GM19351 (cell line): ENCODE measurements around the gene SERF2.
A peak's percentile ranks its signal among the peaks of the same experiment; 100 is the strongest.
"Not testable (repeated sequence)": the region's sequence is repeated elsewhere in the genome, so short reads cannot be mapped to it uniquely, and the experiment has no call there.

Source experiments
- ATAC-seq: cut with Tn5 transposase; IDR thresholded peaks from one replicate; pipeline ENCODE4 v1.9.1; 2021; ENCODE audit warnings: mild to moderate bottlenecking, moderate library complexity; ENCODE audit not compliant: unreplicated experiment

The SERF2 gene

DNA sequence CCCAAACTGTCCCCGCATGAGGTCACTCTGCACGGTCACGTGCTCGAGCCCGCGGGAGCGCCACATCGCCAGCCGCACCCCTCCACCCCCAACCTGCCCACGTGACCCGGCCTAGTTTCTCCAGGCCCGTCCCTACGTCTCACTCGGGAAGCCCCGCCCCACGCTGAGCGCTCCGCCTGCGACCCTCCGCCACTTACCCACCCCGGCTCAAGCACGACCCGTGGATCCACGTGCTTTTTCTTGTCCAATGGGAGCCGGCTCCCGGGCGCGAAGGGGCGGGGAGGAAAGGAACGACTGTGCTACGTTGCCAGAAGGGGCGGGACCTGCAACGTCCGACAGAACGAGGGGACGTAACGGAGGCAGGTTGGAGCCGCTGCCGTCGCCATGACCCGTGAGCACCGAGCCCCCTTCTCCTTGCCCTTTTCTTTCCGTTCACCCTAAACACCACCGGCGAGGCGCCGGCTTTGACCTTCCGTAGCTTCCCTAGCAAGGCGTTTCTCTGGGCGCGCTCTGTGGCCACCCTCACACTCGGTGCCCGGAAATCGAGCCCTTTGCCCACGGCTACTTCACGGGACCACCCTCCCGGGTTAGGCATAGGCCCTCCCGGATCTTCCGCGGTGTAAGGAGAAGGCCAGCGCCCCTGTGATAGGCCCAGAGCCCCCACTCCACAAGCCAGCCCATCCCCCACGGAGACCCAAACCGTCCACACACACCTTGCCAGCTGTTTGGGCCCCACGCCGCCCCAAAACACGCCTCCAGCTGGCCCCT lies at the start of gene SERF2:
SERF2 (plus strand) TSS at position 328 of the 768 bp plus-strand sequence; CDS start at position 385, 57 bp downstream.
- ATAC-seq: peak; percentile 83

DNA sequence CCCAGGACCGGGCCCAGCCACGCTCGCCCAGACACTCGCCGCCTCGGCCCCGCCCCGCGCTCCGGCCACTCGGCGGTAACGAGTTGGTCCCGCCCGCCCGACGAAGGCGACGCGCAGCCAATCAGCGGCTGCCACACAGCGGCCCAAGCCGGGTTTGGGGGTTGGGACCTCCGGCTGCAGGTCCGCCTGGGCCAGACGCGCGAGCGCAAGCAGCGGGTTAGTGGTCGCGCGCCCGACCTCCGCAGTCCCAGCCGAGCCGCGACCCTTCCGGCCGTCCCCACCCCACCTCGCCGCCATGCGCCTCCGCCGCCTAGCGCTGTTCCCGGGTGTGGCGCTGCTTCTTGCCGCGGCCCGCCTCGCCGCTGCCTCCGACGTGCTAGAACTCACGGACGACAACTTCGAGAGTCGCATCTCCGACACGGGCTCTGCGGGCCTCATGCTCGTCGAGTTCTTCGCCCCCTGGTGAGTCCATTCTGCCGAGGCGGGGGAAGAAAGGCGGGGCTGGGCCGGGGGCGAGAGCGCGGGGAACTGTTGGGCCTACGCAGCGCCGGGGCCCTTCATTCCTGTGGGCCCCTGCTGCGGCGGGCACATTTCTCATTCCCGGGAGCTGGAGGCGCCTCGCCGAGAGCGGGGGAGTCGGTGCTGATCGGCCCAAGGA lies 45.7 kb upstream of the SERF2 start, which contains the start of gene PDIA3:
PDIA3 (plus strand) TSS at position 194 of the 658 bp plus-strand sequence; CDS start at position 296, 102 bp downstream.
- peak; percentile 70 for ATAC-seq

DNA sequence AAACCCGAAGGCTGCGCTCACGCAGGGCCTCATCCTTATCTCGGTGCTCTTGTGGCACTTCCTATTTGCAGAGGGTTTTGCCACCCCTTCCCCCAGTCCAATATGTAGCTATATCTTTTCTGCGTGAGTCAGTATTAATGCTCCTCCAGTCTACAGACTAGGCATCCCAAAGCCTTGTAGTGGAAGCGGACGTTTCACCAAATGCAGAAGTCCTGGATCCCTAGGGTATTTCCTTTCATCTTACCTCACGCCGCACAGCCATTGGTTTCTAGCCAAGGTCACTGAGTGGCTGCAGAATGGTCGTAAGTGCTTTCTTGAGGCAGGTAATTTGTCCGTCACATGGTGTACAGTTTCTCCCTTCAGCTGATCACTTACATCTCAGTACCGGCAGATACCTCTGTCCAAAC lies 45.2 kb upstream of the SERF2 start:
- not testable (repeated sequence) for ATAC-seq

DNA sequence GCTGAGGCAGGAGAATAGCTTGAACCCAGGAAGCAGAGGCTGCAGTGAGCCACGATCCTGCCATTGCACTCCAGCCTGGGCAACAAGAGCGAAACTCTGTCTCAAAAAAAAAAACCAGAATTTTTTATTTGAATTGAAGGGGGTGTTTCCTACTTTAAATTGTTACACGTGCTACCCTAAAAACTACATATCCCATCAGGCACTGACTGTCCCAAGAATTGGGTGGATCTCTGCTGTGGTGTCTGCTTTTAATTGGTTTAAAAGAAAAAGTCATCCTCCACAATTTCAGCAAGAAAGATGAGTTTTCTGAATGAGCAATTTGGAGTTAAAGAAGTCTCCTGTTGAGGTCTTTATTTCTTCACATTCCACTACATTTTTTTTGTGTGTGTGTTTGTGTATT lies 43.7 kb upstream of the SERF2 start:
- ATAC-seq: no peak

DNA sequence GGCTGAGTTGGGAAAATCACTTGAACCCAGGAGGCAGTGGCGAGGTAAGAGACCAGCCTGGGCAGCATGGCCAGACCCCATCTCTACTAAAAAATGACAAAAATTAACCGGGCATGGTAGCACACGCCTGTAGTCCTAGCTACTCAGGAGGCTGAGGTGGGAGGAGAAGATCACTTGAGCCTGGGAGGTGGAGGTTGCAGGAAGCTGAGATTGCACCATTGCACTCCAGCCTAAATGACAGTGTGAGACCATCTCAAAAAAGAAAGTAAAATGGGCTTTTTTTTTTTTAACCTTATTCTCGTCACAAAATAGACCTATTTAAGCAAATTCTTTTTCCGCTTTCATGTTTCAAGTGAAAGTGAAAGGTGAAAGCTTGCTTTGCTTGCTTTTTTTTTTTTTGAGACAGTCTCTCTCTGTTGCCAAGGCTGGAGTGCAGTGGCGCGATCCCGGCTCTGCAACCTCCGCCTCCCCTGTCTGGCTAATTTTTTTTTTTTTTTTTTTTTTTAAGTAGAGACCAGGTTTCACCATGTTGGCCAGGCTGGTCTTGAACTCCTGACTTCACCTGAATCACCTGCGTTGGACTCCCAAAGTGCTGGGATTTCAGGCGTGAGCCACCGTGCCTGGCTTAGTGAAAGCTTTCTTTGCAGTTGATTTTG lies 42.3 kb upstream of the SERF2 start:
- ATAC-seq: no peak

DNA sequence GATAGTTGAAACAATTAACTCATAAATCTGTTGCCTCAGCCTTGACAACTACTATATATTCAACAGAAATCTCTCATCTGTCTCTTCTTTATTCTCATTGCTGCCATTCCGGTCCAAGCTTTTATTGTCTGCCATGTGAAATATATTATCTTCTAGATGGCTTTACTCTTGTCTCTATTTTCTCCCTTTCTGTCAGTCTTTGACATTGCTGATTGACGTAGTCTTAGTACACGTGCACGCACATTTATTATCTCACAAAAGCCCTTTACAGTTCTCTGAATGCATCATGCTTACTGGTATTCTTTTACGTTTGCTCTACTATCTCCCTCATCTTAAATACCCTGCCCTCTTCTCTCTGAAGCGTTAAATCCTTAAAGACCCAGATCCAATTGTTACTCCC lies 40.2 kb upstream of the SERF2 start:
- no peak for ATAC-seq

DNA sequence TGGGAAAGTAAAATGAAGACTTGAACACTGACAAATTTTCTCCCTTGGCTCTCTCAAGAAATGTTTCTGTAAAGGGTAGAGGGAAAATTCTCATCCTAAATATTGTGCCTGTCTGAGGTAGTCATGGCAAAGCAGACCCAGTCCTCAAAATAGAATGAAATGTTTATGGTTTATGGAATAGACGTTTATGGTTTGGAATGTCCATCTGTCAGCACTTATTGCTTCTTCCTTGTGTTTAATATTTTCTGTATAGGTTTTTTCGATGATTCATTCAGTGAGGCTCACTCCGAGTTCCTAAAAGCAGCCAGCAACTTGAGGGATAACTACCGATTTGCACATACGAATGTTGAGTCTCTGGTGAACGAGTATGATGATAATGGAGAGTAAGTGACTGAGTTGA lies 29.3 kb upstream of the SERF2 start:
- no peak for ATAC-seq

DNA sequence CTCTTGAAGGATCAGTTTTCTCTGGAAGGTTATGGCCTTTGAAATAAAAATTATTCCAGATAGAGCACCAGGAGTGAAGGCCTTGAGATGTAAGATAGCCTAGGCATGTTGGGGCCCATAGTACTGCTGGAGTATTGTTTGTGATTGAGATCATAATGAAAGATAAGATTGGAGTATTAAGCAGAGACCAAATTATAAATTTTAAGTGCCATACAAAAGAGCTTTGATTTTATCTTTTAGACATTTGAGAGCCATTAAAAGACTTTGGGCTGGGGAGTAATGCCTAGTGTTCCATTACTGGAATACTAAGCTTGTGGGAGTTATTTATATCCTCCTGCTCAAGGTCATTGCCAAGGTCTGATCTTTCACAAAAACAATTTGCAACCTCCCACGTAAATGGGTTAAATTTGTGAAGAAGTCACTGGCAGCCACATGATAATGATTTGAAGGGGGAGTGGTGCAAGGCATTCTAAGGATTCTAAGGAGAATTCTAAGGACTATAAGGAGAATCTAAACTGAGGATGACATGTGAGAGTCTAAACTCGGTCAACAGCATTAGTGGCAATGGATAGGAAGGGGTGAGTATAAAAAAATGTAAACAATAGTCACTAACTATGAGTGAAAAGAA lies 28.2 kb upstream of the SERF2 start:
- no peak for ATAC-seq

DNA sequence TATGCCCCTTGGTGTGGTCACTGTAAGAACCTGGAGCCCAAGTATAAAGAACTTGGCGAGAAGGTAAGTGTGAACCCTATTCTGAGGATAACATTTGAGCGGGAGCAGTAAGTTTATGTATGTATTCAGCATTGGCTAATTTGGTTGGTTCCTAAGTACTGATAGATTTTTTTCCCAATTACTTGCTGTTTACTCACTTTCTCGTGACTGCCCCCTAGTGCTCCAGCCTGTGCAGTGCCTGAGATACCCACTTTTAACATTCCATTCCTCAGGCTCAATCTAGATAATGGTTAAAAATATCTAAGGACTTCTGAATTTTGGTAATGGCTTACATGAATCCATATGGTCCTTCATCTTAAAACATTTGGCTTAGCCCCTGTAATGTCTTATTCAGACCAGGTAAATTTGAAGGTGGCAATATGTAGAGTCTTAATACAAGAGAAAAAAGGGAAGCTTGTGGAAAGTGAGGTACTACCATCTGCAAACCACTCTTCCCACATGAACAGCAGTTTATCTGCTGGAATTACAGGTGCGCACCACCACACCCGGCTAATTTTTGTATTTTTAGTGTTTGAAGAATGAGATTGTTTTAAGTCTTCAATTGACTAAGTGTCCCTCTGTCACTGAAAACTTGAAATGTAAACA lies 22.4 kb upstream of the SERF2 start:
- no peak for ATAC-seq

DNA sequence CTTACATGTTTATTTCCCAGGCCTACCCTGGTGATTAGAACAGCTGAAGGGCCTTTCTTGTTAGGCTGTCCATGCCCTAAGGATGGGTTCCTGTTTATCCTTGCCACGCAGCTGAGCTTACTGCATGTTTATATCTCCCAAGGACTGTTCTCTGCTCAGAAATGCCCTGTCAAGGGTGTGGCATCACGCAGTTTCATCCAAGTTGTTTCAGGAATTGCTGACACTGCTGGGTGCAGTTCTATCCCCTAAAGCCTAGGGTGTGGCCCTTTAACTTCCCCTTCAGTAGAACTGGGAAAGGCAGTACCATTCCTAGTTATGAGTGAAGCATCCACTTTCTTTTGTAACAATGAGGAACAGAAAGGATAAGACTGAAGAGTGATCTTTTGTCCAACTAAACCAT lies 20.3 kb upstream of the SERF2 start:
- ATAC-seq: no peak

DNA sequence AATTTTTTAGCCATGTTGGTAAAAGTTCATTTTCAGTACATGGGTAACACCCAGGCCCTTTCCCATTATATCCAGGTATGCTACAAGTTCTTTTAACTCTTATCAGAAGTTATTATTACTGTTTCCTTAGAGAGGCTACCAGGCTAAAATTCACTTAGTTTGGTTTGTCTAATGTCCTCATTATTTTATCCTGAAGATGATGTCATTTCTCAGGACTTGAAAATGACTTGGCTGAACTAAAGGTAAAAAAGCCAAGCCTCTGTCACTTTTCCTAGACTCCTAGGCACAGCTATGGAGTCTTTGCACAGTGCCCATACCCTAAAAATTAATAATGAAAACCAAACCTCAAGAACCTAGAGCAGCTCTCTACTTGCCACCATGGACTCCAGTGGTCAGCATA lies 19.5 kb upstream of the SERF2 start:
- ATAC-seq: no peak

DNA sequence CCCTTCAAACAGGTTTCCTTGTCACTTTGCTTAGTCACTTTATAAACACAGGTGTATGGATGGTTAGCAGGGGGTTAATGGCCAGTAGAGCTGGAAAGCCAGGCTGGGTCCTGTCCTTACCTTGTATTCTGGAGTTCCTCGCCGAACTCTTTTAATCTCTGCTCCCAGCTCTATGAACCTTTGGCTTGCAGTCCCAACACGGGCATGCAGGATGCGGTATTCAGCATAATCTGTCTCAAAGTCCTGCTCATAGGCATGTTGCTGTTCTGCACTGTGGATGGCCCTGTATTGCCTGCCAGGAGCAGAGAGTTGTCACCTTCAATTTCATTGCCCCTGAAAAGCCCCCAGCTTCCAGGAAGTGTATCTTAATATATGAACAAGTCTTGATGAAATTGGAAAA lies 18.1 kb upstream of the SERF2 start:
- ATAC-seq: no peak

DNA sequence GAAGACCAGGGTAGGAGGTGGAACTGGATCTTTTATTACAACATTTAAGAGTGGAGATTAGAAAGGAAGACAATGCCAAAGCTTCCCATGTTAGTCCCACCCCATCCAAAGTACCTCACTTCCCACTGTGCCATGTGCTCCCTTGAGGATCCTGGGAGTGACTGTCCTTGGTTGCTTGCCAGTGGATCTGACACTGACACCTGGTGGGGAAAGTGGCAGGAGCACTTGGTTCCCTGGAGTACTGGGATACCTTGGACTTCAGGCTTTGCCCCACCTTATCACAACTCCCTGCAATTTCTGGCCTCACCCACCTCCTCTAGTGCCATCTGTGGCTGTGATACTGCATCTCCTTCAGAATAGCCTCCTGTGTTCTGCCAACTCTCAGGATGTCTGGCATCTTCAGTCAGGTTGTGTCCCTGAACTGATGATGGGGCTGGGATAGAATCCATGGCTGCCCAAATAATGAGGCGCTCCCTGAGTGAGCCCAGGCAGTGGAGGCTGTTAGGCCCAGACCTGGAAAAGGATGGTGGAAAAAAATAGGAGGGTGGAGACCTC lies 16.6 kb upstream of the SERF2 start:
- no peak for ATAC-seq

DNA sequence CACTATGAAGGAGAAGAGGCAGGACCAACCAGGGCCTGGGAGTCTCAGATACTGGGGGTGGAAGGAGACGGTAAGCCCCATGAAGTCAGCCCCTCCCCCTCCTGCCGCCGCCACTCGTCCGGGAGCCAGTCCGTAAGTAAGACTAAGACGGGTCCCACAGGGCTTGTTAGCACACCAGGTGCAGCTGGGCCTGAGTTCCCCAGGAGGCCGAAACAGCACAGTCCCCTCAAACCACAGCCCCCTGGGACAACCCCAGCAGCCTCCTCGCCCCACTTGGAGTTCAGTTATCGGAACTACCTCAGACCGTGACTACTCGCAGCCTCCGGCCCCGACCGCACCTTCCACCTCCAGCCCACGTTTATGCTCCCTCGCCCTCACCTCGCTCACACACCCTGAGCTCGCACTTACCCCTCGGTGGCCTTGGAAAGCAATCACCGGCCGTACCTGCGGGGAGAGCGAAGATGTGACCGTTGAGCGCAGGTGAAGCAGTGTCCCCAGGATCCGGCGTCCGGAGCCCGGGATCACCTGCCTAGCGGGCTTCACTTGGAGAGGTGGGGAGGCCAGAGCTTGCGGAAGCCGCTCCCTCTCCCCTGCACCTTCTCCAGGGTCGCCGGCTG lies 15.9 kb upstream of the SERF2 start:
- ATAC-seq: peak; percentile 58

DNA sequence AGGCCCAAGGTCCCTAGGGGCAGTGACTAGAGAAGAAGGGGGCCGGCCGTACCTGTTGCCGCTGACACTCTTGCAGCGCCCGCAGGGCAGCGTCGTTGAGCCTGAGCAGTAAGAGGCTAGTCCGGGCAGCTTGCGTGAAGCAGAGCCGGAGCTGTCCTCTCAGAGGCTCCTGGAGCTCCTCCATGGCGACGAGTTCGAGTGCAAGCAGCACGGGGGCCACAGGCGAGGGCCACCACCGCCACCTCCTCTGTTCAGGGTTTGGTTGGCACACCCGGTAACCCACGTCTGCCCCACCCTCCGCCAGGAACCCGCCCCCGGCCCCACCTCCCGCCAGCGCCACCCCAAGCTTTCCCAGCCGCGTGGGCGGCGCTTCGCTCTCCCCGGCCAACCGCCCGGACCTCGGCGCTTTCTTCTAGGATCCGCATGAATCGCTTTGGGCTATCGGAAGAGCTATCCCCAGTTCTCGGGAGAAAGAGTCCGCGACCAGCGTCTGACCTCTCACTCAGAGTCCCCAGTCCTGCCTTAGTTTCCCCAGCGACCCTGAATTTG lies 15.3 kb upstream of the SERF2 start, which contains the start of gene ELL3:
ELL3 (minus strand) TSS at position 249 of the 549 bp plus-strand sequence; CDS start at position 184, 65 bp downstream.
- peak; percentile 32 for ATAC-seq

DNA sequence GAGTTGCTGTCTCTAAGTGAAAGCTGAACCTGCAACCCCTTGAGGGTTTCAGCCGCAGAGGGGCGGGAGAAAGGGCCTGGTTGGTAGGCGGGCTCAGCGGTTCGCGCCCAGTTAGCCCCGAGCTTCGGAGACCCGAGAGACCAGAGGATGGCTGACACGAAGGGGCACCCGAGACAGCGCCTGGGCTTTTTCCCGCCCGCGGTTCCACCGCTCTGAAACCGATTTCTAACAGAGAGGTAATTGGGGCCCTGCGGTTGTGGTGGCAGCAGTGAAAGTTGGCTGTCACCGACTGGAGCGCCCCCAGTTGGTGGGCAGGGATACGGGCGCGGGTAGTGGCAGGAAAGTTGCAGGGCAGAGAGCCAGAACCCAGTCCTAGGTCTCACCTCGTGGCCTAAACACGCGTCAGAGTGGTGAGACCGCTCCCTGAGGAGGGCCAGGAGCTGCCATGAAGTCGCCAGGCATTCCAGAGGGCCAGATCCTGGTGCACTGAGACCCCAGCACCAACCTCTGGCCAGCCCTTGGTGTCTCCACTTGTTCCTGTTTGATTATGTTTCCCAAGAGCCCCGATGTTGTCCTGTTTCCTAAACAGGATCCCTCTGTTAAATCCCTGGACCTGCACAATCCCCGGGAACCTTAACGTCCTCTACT lies 14.7 kb upstream of the SERF2 start:
- peak; percentile 67 for ATAC-seq

DNA sequence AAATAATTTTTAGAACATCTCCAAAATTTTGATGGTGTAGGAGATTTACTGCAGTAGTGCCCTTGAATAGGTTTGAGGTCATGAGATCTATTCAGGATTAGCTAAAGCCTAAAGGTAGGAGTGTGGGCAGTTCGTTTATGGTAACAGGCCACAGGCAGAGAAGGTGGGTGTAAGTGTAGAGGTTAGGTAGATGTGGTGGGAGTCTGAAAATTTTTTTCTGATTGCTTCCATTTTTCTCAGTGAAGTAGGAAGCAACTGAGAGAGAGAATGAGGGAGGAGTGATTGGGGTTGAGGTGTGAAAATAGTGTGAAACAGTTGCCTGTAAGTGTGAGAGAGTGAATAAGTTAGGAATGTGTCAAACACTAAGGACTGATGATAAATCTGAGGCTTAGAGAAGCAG lies 13.1 kb upstream of the SERF2 start:
- no peak for ATAC-seq

DNA sequence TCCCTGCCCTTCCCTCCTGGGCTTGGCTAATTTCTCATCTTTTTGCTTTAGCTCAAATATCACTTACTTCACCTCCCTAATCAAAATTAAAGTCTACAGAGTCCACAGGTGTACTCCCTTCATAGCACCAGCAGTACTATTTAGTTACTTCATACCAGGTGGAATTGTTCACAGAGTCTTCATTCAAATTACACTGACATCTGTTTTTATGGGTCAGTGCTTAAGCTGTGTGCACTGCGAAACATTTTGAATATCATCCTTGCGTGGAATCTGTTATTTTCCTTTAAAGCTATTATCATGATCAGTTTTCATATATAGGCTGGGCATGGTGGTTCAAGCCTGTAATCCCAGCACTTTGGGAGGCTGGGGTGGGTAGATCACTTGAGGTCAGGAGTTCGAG lies 2.7 kb upstream of the SERF2 start:
- no peak for ATAC-seq

DNA sequence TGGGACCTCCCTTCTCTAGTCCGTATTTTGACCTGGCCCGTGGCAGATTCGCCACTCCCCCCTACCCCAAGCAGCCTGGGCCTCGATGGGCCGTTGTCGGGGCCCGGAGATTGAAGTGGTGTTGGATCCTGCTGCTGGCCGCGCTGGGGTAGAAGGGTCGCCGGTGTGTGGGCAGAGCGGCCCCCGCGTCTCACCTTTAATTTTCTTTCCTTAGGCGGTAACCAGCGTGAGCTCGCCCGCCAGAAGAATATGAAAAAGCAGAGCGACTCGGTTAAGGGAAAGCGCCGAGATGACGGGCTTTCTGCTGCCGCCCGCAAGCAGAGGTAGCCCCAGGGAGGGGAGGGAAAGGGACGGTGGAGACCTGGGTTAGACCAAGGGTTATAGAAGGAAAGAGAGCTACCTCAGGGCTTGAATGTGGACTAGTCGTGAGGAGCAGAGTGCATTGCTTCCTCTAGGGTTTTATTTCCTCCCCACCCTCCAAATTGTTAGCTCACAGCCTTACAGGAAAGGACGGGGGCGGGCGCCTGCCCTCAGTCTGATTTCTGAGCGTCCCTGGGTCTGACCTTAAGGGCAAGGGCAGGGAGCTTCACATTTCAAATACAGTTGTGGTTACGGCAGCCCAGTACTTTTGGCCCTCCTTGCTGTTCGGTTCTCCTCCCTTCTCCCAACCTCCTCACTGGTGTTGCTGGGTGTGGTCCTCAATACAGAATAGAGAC lies 799 bp downstream of the SERF2 start:
- ATAC-seq: no peak
